HepG2 (cell line): ENCODE data around the gene PAPSS2. TPM values are rescaled to one million over a fixed set of nuclear protein-coding genes. Genes with fewer than 3 reads are reported as not detected.
A peak's percentile ranks its signal among the peaks of the same experiment; 100 is the strongest.

Experiments
- ATAC-seq: fragments of 200-7000 bp; cut with Tn5 transposase; 3 replicates; pipeline ENCODE4 v1.9.1; 2020; ENCODE audit warnings: mild to moderate bottlenecking, moderate library complexity
- BruUV-seq: library from RNA; stranded (reverse); fragments of 400-500 nt; replicated peaks from 2 replicates; lab custom pipeline; 2021; lab: Mats Ljungman, UMichigan
- CTCF ChIA-PET: fragments of 300-600 bp; formaldehyde crosslinking; extraction: SDS; loops from one replicate; lab custom pipeline; 2021; ENCODE audit warnings: low total read pairs, inconsistent platforms, low intra/inter-chr PET ratio; lab: Yijun Ruan, JAX
- POLR2A ChIA-PET: fragments of 350-600 bp; sonication (Branson Sonifier 250); formaldehyde crosslinking; loops from one replicate; lab custom pipeline; 2020; ENCODE audit warnings: antibody characterized with exemption, inconsistent platforms; lab: Yijun Ruan, JAX
- DNase-seq: peaks from one replicate; pipeline ENCODE4 v3.0.0-alpha.2; 2015; ENCODE audit warnings: low spot score
- FAIRE-seq: peaks from 3 replicates; lab custom pipeline; 2011; peaks lifted over from hg19 to GRCh38; lab: Jason Lieb, UNC
- H2AFZ ChIP-seq: one replicate; pipeline ENCODE4 v1.6.1; 2011; ENCODE audit warnings: low read length, inconsistent platforms
- H3K27ac ChIP-seq: fragments of 300-600 bp; 3 replicates; pipeline ENCODE4 v1.8.0; 2011; ENCODE audit warnings: mixed run types, mild to moderate bottlenecking, mixed read lengths, low read length, inconsistent platforms; ENCODE audit not compliant: insufficient read depth; ENCODE audit errors: extremely low read length
- H3K27me3 ChIP-seq, 2 experiments: fragments of 200-600 bp in 1 of 2; 2 replicates in 1 of 2; 3 replicates in 1 of 2; pipeline versions ENCODE4 v1.6.0 to v1.8.0; 2011; ENCODE audit warnings: low read length in 2 of 2, mild to moderate bottlenecking in 2 of 2, moderate library complexity in 2 of 2, inconsistent platforms in 1 of 2; ENCODE audit not compliant: insufficient read depth in 2 of 2, control insufficient read depth in 1 of 2
- H3K36me3 ChIP-seq, 2 experiments: fragments of 200-600 bp in 1 of 2; replicated peaks in 1 of 2; 2 replicates in 1 of 2; 3 replicates in 1 of 2; pipeline versions ENCODE4 v1.5.1 to v1.8.0; 2011; ENCODE audit warnings: low read length in 2 of 2, inconsistent platforms in 1 of 2; ENCODE audit not compliant: insufficient read depth in 2 of 2, control insufficient read depth in 1 of 2
- H3K4me1 ChIP-seq: 2 replicates; pipeline ENCODE4 v1.5.1; 2012; ENCODE audit warnings: low read length, inconsistent platforms; ENCODE audit not compliant: insufficient read depth
- H3K4me2 ChIP-seq: 2 replicates; pipeline ENCODE4 v1.6.0; 2011; ENCODE audit warnings: low read depth, low read length, inconsistent platforms
- H3K4me3 ChIP-seq, 3 experiments: fragments of 200-600 bp in 1 of 3; sonication (generic), shearing (Covaris generic) in 1 of 3; replicated peaks in 1 of 3; 2 replicates each; pipeline ENCODE4 v1.5.1; 2011 to 2016; ENCODE audit warnings: low read length in 3 of 3, inconsistent platforms in 2 of 3, low read depth in 2 of 3, mild to moderate bottlenecking in 2 of 3, control low read depth in 1 of 3, mixed read lengths in 1 of 3; ENCODE audit not compliant: insufficient read depth in 1 of 3
- H3K79me2 ChIP-seq: one replicate; pipeline ENCODE4 v1.6.1; 2011; ENCODE audit warnings: low read length, inconsistent platforms; ENCODE audit not compliant: insufficient read depth
- H3K9ac ChIP-seq: 2 replicates; pipeline ENCODE4 v1.6.0; 2011; ENCODE audit warnings: mild to moderate bottlenecking, low read depth, low read length, inconsistent platforms; ENCODE audit not compliant: insufficient read depth
- H3K9me3 ChIP-seq: 2 replicates; pipeline ENCODE4 v1.5.1; 2012; ENCODE audit warnings: mild to moderate bottlenecking, low read length
- H4K20me1 ChIP-seq: 2 replicates; pipeline ENCODE4 v1.6.0; 2011; ENCODE audit warnings: inconsistent platforms, mild to moderate bottlenecking, low read length, moderate library complexity; ENCODE audit not compliant: insufficient read depth
- AKAP8 ChIP-seq: sonication (generic); formaldehyde crosslinking; IDR thresholded peaks from 2 replicates; pipeline ENCODE4 v1.5.1; 2020; ENCODE audit warnings: mild to moderate bottlenecking, missing genetic modification reagents
- ARID3A ChIP-seq: IDR thresholded peaks from 2 replicates; pipeline ENCODE4 v1.6.1; 2012; ENCODE audit warnings: low read depth, low read length, improper control_type of control experiment
- HNRNPK ChIP-seq: fragments of 200-400 bp; formaldehyde crosslinking; IDR thresholded peaks from 2 replicates; pipeline ENCODE4 v1.6.1; 2018; ENCODE audit warnings: low read length, low read depth, moderate library complexity, mild to moderate bottlenecking; ENCODE audit not compliant: poor library complexity, severe bottlenecking
- MEIS1 ChIP-seq: sonication (generic); formaldehyde crosslinking; IDR thresholded peaks from 2 replicates; pipeline ENCODE4 v1.9.0; 2021; ENCODE audit warnings: mild to moderate bottlenecking, missing genetic modification reagents, moderate library complexity, borderline replicate concordance
- MIER3 ChIP-seq: IDR thresholded peaks from 2 replicates; pipeline ENCODE4 v1.6.1; 2016; ENCODE audit warnings: missing compliant biosample characterization, borderline replicate concordance
- NFE2L2 ChIP-seq: fragments of 150-350 bp; IDR thresholded peaks from 2 replicates; pipeline ENCODE4 v1.6.1; 2014; ENCODE audit warnings: low read length
- SETDB1 ChIP-seq: sonication (generic); formaldehyde crosslinking; IDR thresholded peaks from 2 replicates; pipeline ENCODE4 v1.5.1; 2020; ENCODE audit warnings: missing genetic modification reagents, mild to moderate bottlenecking, borderline replicate concordance
- TSC22D2 ChIP-seq: sonication (generic); formaldehyde crosslinking; IDR thresholded peaks from 2 replicates; pipeline ENCODE4 v1.5.1; 2020; ENCODE audit warnings: missing genetic modification reagents, mild to moderate bottlenecking, borderline replicate concordance
- ZFP62 ChIP-seq: sonication (generic); formaldehyde crosslinking; IDR thresholded peaks from 2 replicates; pipeline ENCODE4 v1.4.0; 2020; ENCODE audit warnings: missing genetic modification reagents
- ZFYVE20 ChIP-seq: sonication (generic); formaldehyde crosslinking; IDR thresholded peaks from 2 replicates; pipeline ENCODE4 v1.8.0; 2023; ENCODE audit warnings: low read depth, mild to moderate bottlenecking, moderate library complexity, missing genetic modification reagents, borderline replicate concordance
- ZNF205 ChIP-seq: IDR thresholded peaks from 2 replicates; pipeline ENCODE4 v1.6.1; 2018; ENCODE audit warnings: missing biosample characterization, missing genetic modification reagents
- ZNF34 ChIP-seq: sonication (generic); formaldehyde crosslinking; IDR thresholded peaks from 2 replicates; pipeline ENCODE4 v1.4.0; 2020; ENCODE audit warnings: mild to moderate bottlenecking, missing genetic modification reagents, borderline replicate concordance
- ZNF75D ChIP-seq: sonication (generic); formaldehyde crosslinking; IDR thresholded peaks from 2 replicates; pipeline ENCODE4 v1.8.1; 2023; ENCODE audit warnings: missing genetic modification reagents, mild to moderate bottlenecking, borderline replicate concordance
- ZNF816 ChIP-seq: sonication (generic); formaldehyde crosslinking; IDR thresholded peaks from 2 replicates; pipeline ENCODE4 v1.8.0; 2022; ENCODE audit warnings: missing genetic modification reagents, mild to moderate bottlenecking, borderline replicate concordance
- ZNF839 ChIP-seq: sonication (generic); formaldehyde crosslinking; IDR thresholded peaks from 2 replicates; pipeline ENCODE4 v1.4.0; 2020; ENCODE audit warnings: missing genetic modification reagents, mild to moderate bottlenecking, borderline replicate concordance
- ZSCAN30 ChIP-seq: sonication (generic); formaldehyde crosslinking; IDR thresholded peaks from 2 replicates; pipeline ENCODE4 v1.5.0; 2020; ENCODE audit warnings: mild to moderate bottlenecking, missing genetic modification reagents
- WGBS: methylation state at CpG from one replicate; pipeline ENCODE4 v1.1.6; 2017; ENCODE audit warnings: low lambda C conversion rate; 5-methylcytosine and 5-hydroxymethylcytosine counted together
- in situ Hi-C: cut with HindIII; loops from 2 replicates; pipeline ENCODE4 v1.10.0; 2017; ENCODE audit warnings: low pct_unique_long_range_greater_than_20kb; ENCODE audit not compliant: extremely low pct_ligation_motif_present
- intact Hi-C: fragments of 100-400 bp; cut with micrococcal nuclease; formaldehyde crosslinking; loops from one replicate; pipeline ENCODE4 v1.10.0; 2022; ENCODE audit not compliant: unreplicated experiment
- polyA plus RNA-seq, 8 experiments: library from polyadenylated mRNA; depleted of rRNA in 3 of 8; stranded (reverse) in 7 of 8; unstranded in 1 of 8; fragments of >200 nt; fragmentation: Illumina TruSeq in 4 of 8; extraction: Trizol in 4 of 8; gene quantifications; 2 replicates each; pipeline versions ENCODE4 v1.2.1 to v1.2.3, GENCODE V29; 2011 to 2016; ENCODE audit warnings: low read depth in 4 of 8, missing spikeins in 1 of 8, mixed read lengths in 1 of 8; ENCODE audit not compliant: insufficient read depth in 1 of 8
- total RNA-seq, 5 experiments: library from RNA; depleted of rRNA; stranded (reverse); fragments of >200 nt; fragmentation: Illumina TruSeq; extraction: Trizol; gene quantifications; 2 replicates each; pipeline ENCODE4 v1.2.3, GENCODE V29; 2016; ENCODE audit warnings: low read depth in 1 of 5
- TF ChIP-seq, protein P1 (sequence below): sonication (generic); formaldehyde crosslinking; IDR thresholded peaks from 2 replicates; pipeline ENCODE4 v1.4.0; 2020; ENCODE audit warnings: missing genetic modification reagents, borderline replicate concordance

Gene PAPSS2
- total and polyA plus RNA-seq, 2 of the 13 experiments (the other 11 are each of a cell fraction or from before 2014, with no cell fraction given) = 0.11 to 0.12 TPM

DNA sequence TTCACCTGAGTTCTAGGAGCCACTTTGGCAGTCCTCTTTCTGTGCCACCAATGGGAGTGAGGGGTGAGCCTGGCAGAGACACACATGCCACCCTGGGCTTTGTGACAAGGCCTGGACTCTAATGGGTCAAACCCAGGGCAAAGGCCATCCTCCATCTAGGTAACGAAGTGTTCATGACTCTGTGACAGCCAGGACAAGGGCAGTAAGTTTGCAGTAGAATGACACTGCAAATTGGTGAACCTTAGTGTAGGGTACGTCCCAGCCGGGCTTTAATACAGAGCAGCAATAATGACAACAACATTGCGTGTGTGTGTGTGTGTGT lies 43.3 kb downstream of the PAPSS2 start:
- DNase-seq = no peak
- peak; percentile 53 for ATAC-seq

GRCh38 chr10:87703771-87704170 lies 44.1 kb downstream of the PAPSS2 start:
- POLR2A ChIA-PET = no interaction called here
- Histone ChIP-seq H3K4me3 (no peak overlapping the region), H3K9ac (no peak overlapping the region), H3K79me2 (no peaks in the 10 kb centered on the region), H3K27me3 (0 out of 5 replicates have a peak, but pooled peaks cover 0 to 5% of the 10 kb centered on the region in 2 experiments), H3K36me3 (no peaks in the 10 kb centered on the region), H3K9me3 (no peaks in the 10 kb centered on the region)
- BruUV-seq = no TSS peak
- TF ChIP-seq MIER3 (CRISPR knock-in tag) = no peak
- TF ChIP-seq ZNF205 (CRISPR knock-in tag) = no peak
- no peak for TF ChIP-seq ARID3A
- TF ChIP-seq AKAP8 (CRISPR knock-in tag) = no peak
- TF ChIP-seq HNRNPK = no peak
- TF ChIP-seq TSC22D2 = no peak
- TF ChIP-seq ZNF34 (CRISPR knock-in tag) = no peak
- TF ChIP-seq ZNF839 (CRISPR knock-in tag) = no peak
- no peak for TF ChIP-seq SETDB1
- no peak for TF ChIP-seq ZNF75D (CRISPR knock-in tag)
- TF ChIP-seq ZFP62 (CRISPR knock-in tag) = no peak
- TF ChIP-seq MEIS1 = no peak
- no peak for TF ChIP-seq ZFYVE20 (CRISPR knock-in tag)
- no peak for TF ChIP-seq ZNF816
- TF ChIP-seq, protein P1, sequence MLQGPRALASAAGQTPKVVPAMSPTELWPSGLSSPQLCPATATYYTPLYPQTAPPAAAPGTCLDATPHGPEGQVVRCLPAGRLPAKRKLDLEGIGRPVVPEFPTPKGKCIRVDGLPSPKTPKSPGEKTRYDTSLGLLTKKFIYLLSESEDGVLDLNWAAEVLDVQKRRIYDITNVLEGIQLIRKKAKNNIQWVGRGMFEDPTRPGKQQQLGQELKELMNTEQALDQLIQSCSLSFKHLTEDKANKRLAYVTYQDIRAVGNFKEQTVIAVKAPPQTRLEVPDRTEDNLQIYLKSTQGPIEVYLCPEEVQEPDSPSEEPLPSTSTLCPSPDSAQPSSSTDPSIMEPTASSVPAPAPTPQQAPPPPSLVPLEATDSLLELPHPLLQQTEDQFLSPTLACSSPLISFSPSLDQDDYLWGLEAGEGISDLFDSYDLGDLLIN (CRISPR knock-in tag) = no peak
- TF ChIP-seq, all 625 proteins: peak for 0
- Histone ChIP-seq H3K4me2 (no peak overlapping the region), H3K4me1 (peaks cover 23% of the 10 kb centered on the region), H2AFZ (no peak overlapping the region), H4K20me1 (no peaks in the 10 kb centered on the region), H3K27ac (no peak overlapping the region)
- FAIRE-seq (no peak), ATAC-seq (no peak), DNase-seq (no peak)
- CTCF ChIA-PET = no interaction called here
- WGBS = 0% methylated on average over 1 of the region's 1 CpG
- in situ Hi-C loops (no loop called here), intact Hi-C loops (no loop called here)

More for the DNA sequence above, 43.3 kb downstream of the PAPSS2 start:
- BruUV-seq = no TSS peak
- no peaks in the 10 kb centered on the region for H3K9me3 ChIP-seq
- POLR2A ChIA-PET = no interaction called here
- in situ Hi-C loops = no loop called here
- no peak overlapping the region for H3K27ac ChIP-seq
- H3K36me3 ChIP-seq = no peaks in the 10 kb centered on the region
- no peak overlapping the region for H2AFZ ChIP-seq
- H3K4me3 ChIP-seq = no peak overlapping the region
- H3K9ac ChIP-seq = no peak overlapping the region
- CTCF ChIA-PET = no interaction called here
- WGBS = 24% methylated on average over 4 of the region's 4 CpGs
- H3K4me1 ChIP-seq = peaks cover 23% of the 10 kb centered on the region
- H4K20me1 ChIP-seq = no peaks in the 10 kb centered on the region
- peak overlapping the region; percentile 2; the same call in 1 of the 2 replicates for H3K4me2 ChIP-seq
- FAIRE-seq = no peak
- intact Hi-C loops = no loop called here
- TF ChIP-seq ZSCAN30 (CRISPR knock-in tag) = no peak
- TF ChIP-seq NFE2L2 = peak; percentile 30; the same call in 1 of the 2 replicates
- H3K27me3 ChIP-seq = 0 out of 5 replicates have a peak, but pooled peaks cover 0 to 5% of the 10 kb centered on the region in 2 experiments
- H3K79me2 ChIP-seq = no peaks in the 10 kb centered on the region
